ENCODE measurements around the gene COL27A1.
"Not testable (repeated sequence)": the region's sequence is repeated elsewhere in the genome, so short reads cannot be mapped to it uniquely, and the experiment has no call there.

COL27A1 gene

DNA sequence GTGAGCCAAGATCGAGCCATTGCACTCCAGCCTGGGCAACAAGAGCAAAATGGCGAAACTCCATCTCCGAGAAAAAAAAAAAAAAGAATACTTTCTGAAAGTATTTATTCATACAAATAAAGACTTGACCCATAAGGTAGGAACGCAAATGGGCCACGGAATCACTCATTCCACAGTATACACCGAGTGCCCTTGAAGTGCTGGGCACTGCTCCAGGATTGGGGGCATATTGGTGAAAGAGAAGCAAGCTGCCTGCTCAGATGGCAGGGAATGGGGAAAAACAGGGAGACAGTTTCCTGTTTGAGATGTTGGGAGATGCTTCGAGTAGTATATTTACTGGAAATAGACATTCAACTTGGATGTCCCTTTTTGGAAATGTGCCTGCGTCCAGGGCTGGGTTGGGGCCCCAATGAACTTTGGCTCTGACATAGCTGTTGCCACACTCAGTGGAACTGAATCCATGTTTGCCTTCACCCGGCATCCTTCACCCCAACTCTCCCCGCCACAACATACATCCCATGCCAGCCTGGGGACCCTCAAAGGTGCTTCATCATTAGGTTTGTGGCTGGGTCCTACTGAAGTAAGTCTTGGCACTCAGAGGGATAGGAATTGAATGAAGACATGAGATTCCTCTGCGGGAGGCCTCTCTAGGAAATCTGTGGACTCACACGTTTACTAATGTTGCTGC lies 173.7 kb downstream of the COL27A1 start:
- not testable (repeated sequence) for DNase-seq (ENCODE audit: low read depth in 1 of 2, low spot score in 1 of 2); H3K27me3 ChIP-seq (ENCODE audit: insufficient read depth, poor library complexity, severe bottlenecking); H3K27ac ChIP-seq (replicated peaks); H3K4me3 ChIP-seq (replicated peaks; ENCODE audit: insufficient read depth, low read length)

DNA sequence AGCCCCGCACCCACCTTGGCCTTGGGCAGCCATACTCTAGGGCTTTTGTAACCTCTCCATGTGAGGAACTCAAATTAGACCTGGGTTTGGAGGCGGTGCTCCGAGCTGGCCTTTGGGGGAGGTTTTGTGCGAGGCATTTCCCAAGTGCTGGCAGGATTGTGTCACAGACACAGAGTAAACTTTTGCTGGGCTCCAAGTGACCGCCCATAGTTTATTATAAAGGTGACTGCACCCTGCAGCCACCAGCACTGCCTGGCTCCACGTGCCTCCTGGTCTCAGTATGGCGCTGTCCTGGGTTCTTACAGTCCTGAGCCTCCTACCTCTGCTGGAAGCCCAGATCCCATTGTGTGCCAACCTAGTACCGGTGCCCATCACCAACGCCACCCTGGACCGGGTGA lies 174.3 kb downstream of the COL27A1 start, which contains the start of gene ORM2:
TSS of gene ORM2 (plus strand) at position 245 of the 398 bp plus-strand sequence. CDS start at position 281, 36 bp downstream.
- not testable (repeated sequence) for H3K4me3 ChIP-seq (replicated peaks; ENCODE audit: insufficient read depth, low read length); DNase-seq (ENCODE audit: low read depth in 1 of 2, low spot score in 1 of 2); H3K27me3 ChIP-seq (ENCODE audit: insufficient read depth, poor library complexity, severe bottlenecking)
- H3K27ac ChIP-seq (replicated peaks): peak within 1 kb of the TSS; percentile 50; the same call in 1 of the 2 replicates

DNA sequence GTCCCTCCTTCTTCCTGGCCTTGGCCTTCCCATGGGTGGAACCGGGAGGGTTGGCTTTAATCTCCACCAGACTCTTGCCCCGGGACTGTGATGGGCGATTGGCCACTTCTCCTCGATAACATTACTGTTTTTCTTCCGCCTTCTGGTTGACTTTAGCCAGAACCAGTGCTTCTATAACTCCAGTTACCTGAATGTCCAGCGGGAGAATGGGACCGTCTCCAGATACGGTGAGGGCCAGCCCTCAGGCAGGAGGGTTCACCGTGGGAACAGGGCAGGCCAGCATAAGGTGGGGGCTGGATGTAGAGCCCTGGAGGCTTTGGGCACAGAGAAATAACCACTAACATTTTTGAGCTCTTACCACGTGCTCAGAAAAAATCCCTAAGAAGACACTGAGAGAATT lies 175.3 kb downstream of the COL27A1 start:
- Histone ChIP-seq H3K4me3 (replicated peaks; ENCODE audit: insufficient read depth, low read length) (no peak overlapping the region), H3K27me3 (ENCODE audit: insufficient read depth, poor library complexity, severe bottlenecking) (no peaks in the 10 kb centered on the region), H3K27ac (replicated peaks) (no peak overlapping the region)
- TF ChIP-seq, protein P1, sequence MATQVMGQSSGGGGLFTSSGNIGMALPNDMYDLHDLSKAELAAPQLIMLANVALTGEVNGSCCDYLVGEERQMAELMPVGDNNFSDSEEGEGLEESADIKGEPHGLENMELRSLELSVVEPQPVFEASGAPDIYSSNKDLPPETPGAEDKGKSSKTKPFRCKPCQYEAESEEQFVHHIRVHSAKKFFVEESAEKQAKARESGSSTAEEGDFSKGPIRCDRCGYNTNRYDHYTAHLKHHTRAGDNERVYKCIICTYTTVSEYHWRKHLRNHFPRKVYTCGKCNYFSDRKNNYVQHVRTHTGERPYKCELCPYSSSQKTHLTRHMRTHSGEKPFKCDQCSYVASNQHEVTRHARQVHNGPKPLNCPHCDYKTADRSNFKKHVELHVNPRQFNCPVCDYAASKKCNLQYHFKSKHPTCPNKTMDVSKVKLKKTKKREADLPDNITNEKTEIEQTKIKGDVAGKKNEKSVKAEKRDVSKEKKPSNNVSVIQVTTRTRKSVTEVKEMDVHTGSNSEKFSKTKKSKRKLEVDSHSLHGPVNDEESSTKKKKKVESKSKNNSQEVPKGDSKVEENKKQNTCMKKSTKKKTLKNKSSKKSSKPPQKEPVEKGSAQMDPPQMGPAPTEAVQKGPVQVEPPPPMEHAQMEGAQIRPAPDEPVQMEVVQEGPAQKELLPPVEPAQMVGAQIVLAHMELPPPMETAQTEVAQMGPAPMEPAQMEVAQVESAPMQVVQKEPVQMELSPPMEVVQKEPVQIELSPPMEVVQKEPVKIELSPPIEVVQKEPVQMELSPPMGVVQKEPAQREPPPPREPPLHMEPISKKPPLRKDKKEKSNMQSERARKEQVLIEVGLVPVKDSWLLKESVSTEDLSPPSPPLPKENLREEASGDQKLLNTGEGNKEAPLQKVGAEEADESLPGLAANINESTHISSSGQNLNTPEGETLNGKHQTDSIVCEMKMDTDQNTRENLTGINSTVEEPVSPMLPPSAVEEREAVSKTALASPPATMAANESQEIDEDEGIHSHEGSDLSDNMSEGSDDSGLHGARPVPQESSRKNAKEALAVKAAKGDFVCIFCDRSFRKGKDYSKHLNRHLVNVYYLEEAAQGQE (IDR thresholded peaks at IDR 0.05; ENCODE audit: insufficient replicate concordance, low read depth): no peak
- no peak for TF ChIP-seq GABPA (IDR thresholded peaks at IDR 0.05; ENCODE audit: low read depth)
- TF ChIP-seq POLR2AphosphoS5 (IDR thresholded peaks at IDR 0.05; ENCODE audit: low read depth): no peak
- TF ChIP-seq SPI1 (IDR thresholded peaks at IDR 0.05; ENCODE audit: borderline replicate concordance, low read depth): no peak
- TF ChIP-seq, protein P2, sequence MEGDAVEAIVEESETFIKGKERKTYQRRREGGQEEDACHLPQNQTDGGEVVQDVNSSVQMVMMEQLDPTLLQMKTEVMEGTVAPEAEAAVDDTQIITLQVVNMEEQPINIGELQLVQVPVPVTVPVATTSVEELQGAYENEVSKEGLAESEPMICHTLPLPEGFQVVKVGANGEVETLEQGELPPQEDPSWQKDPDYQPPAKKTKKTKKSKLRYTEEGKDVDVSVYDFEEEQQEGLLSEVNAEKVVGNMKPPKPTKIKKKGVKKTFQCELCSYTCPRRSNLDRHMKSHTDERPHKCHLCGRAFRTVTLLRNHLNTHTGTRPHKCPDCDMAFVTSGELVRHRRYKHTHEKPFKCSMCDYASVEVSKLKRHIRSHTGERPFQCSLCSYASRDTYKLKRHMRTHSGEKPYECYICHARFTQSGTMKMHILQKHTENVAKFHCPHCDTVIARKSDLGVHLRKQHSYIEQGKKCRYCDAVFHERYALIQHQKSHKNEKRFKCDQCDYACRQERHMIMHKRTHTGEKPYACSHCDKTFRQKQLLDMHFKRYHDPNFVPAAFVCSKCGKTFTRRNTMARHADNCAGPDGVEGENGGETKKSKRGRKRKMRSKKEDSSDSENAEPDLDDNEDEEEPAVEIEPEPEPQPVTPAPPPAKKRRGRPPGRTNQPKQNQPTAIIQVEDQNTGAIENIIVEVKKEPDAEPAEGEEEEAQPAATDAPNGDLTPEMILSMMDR (IDR thresholded peaks at IDR 0.05; ENCODE audit: insufficient read depth, low read length): no peak
- no peak for DNase-seq (ENCODE audit: low read depth in 1 of 2, low spot score in 1 of 2)

DNA sequence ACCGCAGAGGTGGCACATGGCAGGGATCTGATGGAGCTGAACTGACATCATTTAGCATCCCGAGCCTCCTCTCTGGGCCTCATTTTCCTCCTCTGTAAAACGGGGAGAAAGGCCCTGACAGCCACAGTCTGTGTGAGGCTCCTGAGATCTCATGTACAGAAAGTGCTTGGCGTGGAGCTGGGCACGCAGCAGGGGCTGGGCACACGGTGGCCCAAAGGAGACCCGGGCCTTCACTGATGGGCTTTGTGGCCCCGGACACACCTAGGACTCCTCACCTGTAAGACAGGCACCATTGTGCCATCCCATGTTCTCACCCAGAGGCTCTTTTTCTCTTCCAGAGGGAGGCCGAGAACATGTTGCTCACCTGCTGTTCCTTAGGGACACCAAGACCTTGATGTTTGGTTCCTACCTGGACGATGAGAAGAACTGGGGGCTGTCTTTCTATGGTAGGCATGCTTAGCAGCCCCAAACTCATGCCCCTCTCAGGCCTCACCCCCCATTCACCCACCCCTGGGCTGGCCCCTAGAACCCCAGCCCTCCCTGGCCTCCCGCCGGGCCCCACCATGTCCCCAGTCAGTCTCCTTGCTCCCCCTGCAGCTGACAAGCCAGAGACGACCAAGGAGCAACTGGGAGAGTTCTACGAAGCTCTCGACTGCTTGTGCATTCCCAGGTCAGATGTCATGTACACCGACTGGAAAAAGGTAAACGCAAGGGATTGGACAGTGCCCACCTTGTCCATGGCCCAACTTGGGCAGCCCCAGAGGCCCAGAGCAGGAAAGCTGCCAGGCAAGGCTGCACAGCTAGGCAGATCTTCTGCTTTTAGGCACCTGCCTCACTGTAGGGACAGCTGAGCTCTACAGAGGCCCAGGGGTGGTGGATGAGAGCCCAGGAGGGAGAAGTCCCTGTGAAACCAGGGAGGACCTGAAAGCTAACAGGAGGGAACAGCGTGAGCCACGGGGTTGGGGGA lies 176.2 kb downstream of the COL27A1 start:
- not testable (repeated sequence) for H3K4me3 ChIP-seq (replicated peaks; ENCODE audit: insufficient read depth, low read length); H3K27ac ChIP-seq (replicated peaks); DNase-seq (ENCODE audit: low read depth in 1 of 2, low spot score in 1 of 2); H3K27me3 ChIP-seq (ENCODE audit: insufficient read depth, poor library complexity, severe bottlenecking)

DNA sequence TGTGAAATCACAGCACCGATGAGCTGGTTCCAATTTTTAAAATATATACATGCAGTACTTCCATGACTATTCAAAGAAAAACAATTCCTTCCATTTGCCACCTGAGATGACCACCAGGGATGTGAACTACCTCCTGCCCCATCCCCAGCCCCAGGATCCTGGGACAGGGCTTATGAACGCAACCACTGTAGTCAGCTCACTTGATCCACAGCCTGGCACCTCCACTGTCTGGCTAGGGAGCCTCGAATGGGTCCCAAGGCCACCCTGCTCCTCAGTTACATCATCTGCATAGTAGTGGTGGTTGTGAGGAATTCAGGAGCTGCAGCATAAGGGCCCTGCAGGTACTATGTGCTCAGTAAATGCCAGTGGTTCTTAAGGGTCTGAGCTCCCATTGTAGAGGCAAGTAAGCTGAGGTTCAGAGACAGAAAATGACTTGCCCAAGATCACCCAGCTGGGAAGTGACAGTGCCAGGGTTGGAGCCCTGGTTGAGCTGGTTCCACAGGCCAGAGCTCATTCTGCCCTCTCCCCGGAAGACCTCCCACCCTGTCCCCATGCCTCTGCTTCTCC lies 177.2 kb downstream of the COL27A1 start:
- H3K27me3 ChIP-seq (ENCODE audit: insufficient read depth, poor library complexity, severe bottlenecking); H3K4me3 ChIP-seq (replicated peaks; ENCODE audit: insufficient read depth, low read length); H3K27ac ChIP-seq (replicated peaks); DNase-seq (ENCODE audit: low read depth in 1 of 2, low spot score in 1 of 2): not testable (repeated sequence)

DNA sequence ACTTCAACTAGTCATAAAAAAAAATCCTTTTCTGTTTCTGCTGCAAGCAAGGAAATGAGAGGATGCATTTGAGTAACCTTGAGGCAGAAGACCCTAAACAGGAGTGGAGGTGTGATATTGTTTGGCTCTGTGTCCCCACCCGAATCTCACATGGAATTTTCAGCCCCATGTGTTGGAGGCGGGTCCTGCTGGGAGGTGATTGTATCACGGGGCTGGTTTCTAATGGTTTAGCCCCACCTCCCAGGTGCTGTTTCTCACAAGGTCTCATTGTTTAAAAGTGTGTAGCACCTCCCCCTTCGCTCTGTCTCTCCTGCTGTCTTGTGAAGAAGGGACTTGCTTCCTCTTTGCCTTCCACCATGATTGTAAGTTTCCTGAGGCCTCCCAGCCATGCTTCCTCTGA lies 178.4 kb downstream of the COL27A1 start:
- not testable (repeated sequence) for DNase-seq (ENCODE audit: low read depth in 1 of 2, low spot score in 1 of 2); H3K4me3 ChIP-seq (replicated peaks; ENCODE audit: insufficient read depth, low read length); H3K27me3 ChIP-seq (ENCODE audit: insufficient read depth, poor library complexity, severe bottlenecking); H3K27ac ChIP-seq (replicated peaks)

DNA sequence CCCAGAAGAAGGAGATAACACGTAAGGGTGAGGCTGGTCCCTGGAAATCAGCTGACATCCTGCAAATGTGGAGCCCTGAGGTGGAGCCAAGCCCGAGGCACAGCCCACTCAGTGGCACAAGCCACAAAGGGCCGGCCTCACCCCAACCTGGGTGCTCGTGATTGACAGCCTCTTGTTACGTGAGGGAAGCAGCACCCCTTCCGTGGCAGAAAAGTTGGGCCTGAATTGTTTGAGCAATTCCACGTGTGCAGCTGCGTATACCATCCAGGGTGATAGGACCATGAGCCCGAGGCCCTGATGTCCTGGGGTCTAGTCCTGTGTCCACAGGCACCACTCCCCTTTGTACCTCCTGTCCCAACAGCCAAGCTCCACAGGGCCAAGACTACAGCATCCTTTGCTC lies 179.2 kb downstream of the COL27A1 start:
- no peak for TF ChIP-seq GABPA (IDR thresholded peaks at IDR 0.05; ENCODE audit: low read depth)
- TF ChIP-seq, protein P1 (IDR thresholded peaks at IDR 0.05; ENCODE audit: insufficient replicate concordance, low read depth): no peak
- TF ChIP-seq, protein P2 (IDR thresholded peaks at IDR 0.05; ENCODE audit: insufficient read depth, low read length): no peak
- no peak for TF ChIP-seq POLR2AphosphoS5 (IDR thresholded peaks at IDR 0.05; ENCODE audit: low read depth)
- TF ChIP-seq SPI1 (IDR thresholded peaks at IDR 0.05; ENCODE audit: borderline replicate concordance, low read depth): no peak
- Histone ChIP-seq H3K27me3 (ENCODE audit: insufficient read depth, poor library complexity, severe bottlenecking) (no peaks in the 10 kb centered on the region), H3K4me3 (replicated peaks; ENCODE audit: insufficient read depth, low read length) (no peak overlapping the region), H3K27ac (replicated peaks) (no peak overlapping the region)
- DNase-seq (ENCODE audit: low read depth in 1 of 2, low spot score in 1 of 2): no peak
